Measurements from ENCODE around the gene HARBI1.

HARBI1 gene

GRCh38 chr11:46594785-46595184 is 22.2 kb downstream of the HARBI1 start:
- Histone ChIP-seq H3K4me3 (ENCODE audit: low read length) (no peak overlapping the region; the same call in 1 of the 2 replicates), H3K4me1 (ENCODE audit: control insufficient read depth, low read length) (peaks cover 26% of the 10 kb centered on the region), H3K9me2 (replicated peaks; ENCODE audit: control insufficient read depth, low read length) (no peaks in the 10 kb centered on the region), H3K36me3 (ENCODE audit: control insufficient read depth, low read length) (no peaks in the 10 kb centered on the region), H3K79me2 (ENCODE audit: control insufficient read depth, low read length) (peaks cover 41% of the 10 kb centered on the region), H3K4me2 (ENCODE audit: low read length) (peak overlapping the region; percentile 89), H3K27ac (ENCODE audit: low read depth, low read length) (no peak overlapping the region), H4K20me1 (ENCODE audit: control insufficient read depth, insufficient read depth, low read depth, low read length) (no peaks in the 10 kb centered on the region), H3K9me3 (ENCODE audit: control insufficient read depth, insufficient read depth, low read length) (no peaks in the 10 kb centered on the region), H3K27me3 (ENCODE audit: control insufficient read depth, low read length) (no peaks in the 10 kb centered on the region), H3F3A (ENCODE audit: control insufficient read depth, insufficient read depth) (no peaks in the 10 kb centered on the region)
- TF ChIP-seq CTCF (IDR thresholded peaks at IDR 0.05; ENCODE audit: low read depth, low read length, poor library complexity, severe bottlenecking) (no peak), EZH2phosphoT487 (IDR thresholded peaks at IDR 0.05; ENCODE audit: borderline replicate concordance, low read length) (no peak)

GRCh38 chr11:46594374-46594700 is 22.7 kb downstream of the HARBI1 start:
- H3K4me1 ChIP-seq (ENCODE audit: control insufficient read depth, low read length): peaks cover 26% of the 10 kb centered on the region
- peaks cover 45% of the 10 kb centered on the region for H3K79me2 ChIP-seq (ENCODE audit: control insufficient read depth, low read length)
- TF ChIP-seq CTCF (IDR thresholded peaks at IDR 0.05; ENCODE audit: low read depth, low read length, poor library complexity, severe bottlenecking) (no peak), EZH2phosphoT487 (IDR thresholded peaks at IDR 0.05; ENCODE audit: borderline replicate concordance, low read length) (no peak)
- no peaks in the 10 kb centered on the region for H3K27me3 ChIP-seq (ENCODE audit: control insufficient read depth, low read length)
- H3K9me2 ChIP-seq (replicated peaks; ENCODE audit: control insufficient read depth, low read length): no peaks in the 10 kb centered on the region
- no peaks in the 10 kb centered on the region for H3K36me3 ChIP-seq (ENCODE audit: control insufficient read depth, low read length)
- H3K4me3 ChIP-seq (ENCODE audit: low read length): peak overlapping the region; percentile 82
- H3K27ac ChIP-seq (ENCODE audit: low read depth, low read length): no peak overlapping the region
- no peaks in the 10 kb centered on the region for H3K9me3 ChIP-seq (ENCODE audit: control insufficient read depth, insufficient read depth, low read length)
- no peaks in the 10 kb centered on the region for H4K20me1 ChIP-seq (ENCODE audit: control insufficient read depth, insufficient read depth, low read depth, low read length)
- H3K4me2 ChIP-seq (ENCODE audit: low read length): peak overlapping the region; percentile 89
- no peaks in the 10 kb centered on the region for H3F3A ChIP-seq (ENCODE audit: control insufficient read depth, insufficient read depth)

- TF ChIP-seq EZH2phosphoT487 (IDR thresholded peaks at IDR 0.05; ENCODE audit: borderline replicate concordance, low read length) (no peak), CTCF (IDR thresholded peaks at IDR 0.05; ENCODE audit: low read depth, low read length, poor library complexity, severe bottlenecking) (no peak)
- H3K4me2 ChIP-seq (ENCODE audit: low read length): peak within 1 kb of the TSS; percentile 89
- H3K27me3 ChIP-seq (ENCODE audit: control insufficient read depth, low read length): no peaks in the 10 kb centered on the region
- peaks cover 26% of the 10 kb centered on the region for H3K4me1 ChIP-seq (ENCODE audit: control insufficient read depth, low read length)
- no peaks in the 10 kb centered on the region for H3K9me2 ChIP-seq (replicated peaks; ENCODE audit: control insufficient read depth, low read length)
- peak within 1 kb of the TSS; percentile 28; the same call in 1 of the 2 replicates for H3K27ac ChIP-seq (ENCODE audit: low read depth, low read length)
- H3K9me3 ChIP-seq (ENCODE audit: control insufficient read depth, insufficient read depth, low read length): no peaks in the 10 kb centered on the region
- peaks cover 51% of the 10 kb centered on the region for H3K79me2 ChIP-seq (ENCODE audit: control insufficient read depth, low read length)
- H3K4me3 ChIP-seq (ENCODE audit: low read length): peak within 1 kb of the TSS; percentile 82
- no peaks in the 10 kb centered on the region for H4K20me1 ChIP-seq (ENCODE audit: control insufficient read depth, insufficient read depth, low read depth, low read length)
- H3K36me3 ChIP-seq (ENCODE audit: control insufficient read depth, low read length): no peaks in the 10 kb centered on the region
- no peaks in the 10 kb centered on the region for H3F3A ChIP-seq (ENCODE audit: control insufficient read depth, insufficient read depth)
Observed at GRCh38 chr11:46593550-46594373, 23.3 kb downstream of the HARBI1 start, which contains the start of gene AMBRA1. AMBRA1 (minus strand) TSS chr11:46594023; CDS start chr11:46548380, 45,643 bp downstream.

Data from DOHH2 (cell line).